ENCODE measurements around the gene KRT33A.
A peak's percentile ranks its signal among the peaks of the same experiment; 100 is the strongest.

The KRT33A gene

DNA sequence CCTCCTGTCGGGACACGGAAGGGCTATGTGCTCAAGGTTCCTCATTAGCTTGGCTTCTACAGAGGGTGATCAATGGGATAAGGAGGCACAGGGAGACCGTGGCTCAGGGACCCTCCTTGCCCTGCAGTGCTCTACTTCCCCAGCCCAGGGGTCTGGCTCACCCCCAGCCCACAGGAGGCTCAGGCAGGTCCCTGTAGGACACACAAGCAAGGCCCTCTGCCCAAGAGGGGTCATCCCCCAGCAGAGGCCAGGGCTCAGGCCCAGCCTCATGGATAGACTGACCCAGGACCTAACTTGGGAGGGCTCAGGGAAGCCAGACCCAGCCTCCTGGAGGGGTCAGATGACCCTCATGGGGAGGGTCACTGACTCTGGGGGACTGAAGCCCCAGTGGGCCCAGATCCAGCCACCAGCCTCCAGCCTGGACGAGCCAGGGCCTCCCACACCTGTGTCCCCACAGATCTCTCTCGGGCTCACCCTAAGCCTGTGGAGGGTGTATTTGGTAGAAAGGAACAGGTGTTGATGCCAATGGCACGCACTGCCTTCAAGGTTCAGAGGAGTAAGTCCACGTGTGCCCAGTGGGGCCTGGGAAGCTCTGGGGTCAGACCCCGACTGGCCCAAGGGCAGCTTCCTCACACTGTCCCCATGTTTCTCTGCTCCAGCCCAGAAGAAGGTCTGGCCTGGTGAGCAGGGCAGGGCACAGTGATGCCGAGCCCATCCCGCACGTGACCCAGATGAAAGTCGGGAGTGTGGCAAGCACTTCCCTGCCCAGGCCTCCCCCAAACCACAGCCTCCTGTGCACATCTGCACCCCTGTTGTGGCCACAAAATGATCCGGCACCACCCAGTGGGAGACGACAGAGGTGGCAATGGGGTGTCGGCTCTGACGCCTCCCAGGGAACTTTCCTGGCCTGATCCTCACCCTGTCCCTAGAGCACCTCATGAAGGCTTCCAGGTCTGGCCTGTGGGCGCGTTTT is 24.2 kb downstream of the KRT33A start:
- H3K79me1 ChIP-seq (replicated peaks; ENCODE audit: low read length, poor library complexity, severe bottlenecking): no peaks in the 10 kb centered on the region
- H2AFZ ChIP-seq (ENCODE audit: low read depth, low read length): no peak overlapping the region
- H2BK120ac ChIP-seq (ENCODE audit: low read depth, low read length): no peak overlapping the region
- no peak overlapping the region for H3K4me2 ChIP-seq (ENCODE audit: low read length, poor library complexity, severe bottlenecking)
- H3K27me3 ChIP-seq (ENCODE audit: control insufficient read depth in 1 of 2, insufficient read depth in 1 of 2, low read length in 2 of 2): no peaks in the 10 kb centered on the region
- H4K8ac ChIP-seq (ENCODE audit: low read length): no peak overlapping the region
- no peak overlapping the region for H3K23ac ChIP-seq (ENCODE audit: low read length in 2 of 2)
- peaks cover 16% of the 10 kb centered on the region for H3K4me1 ChIP-seq (ENCODE audit: control insufficient read depth, insufficient read depth, low read depth, low read length)
- no peak overlapping the region for H3K9ac ChIP-seq (ENCODE audit: low read length)
- peak overlapping the region; percentile 33 for H2AK5ac ChIP-seq (ENCODE audit: low read length, severe bottlenecking)
- no peak for DNase-seq
- H3K36me3 ChIP-seq (ENCODE audit: control insufficient read depth in 1 of 2, insufficient read depth in 2 of 2, low read depth in 1 of 2, low read length in 2 of 2): no peaks in the 10 kb centered on the region
- no peak overlapping the region for H2BK12ac ChIP-seq (ENCODE audit: low read length in 2 of 2)
- WGBS: 91% methylated on average over 18 of the region's 18 CpGs
- no peaks in the 10 kb centered on the region for H3K9me3 ChIP-seq (ENCODE audit: control insufficient read depth, low read length)
- no peak overlapping the region for H3K4me3 ChIP-seq (ENCODE audit: insufficient read depth in 1 of 2, low read depth in 1 of 2, low read length in 2 of 2)
- no peak overlapping the region for H3K18ac ChIP-seq (ENCODE audit: low read depth in 1 of 2, low read length in 2 of 2)
- H3K14ac ChIP-seq (ENCODE audit: low read length in 2 of 2): no peak overlapping the region
- no peak overlapping the region for H2BK5ac ChIP-seq (ENCODE audit: low read depth, low read length, poor library complexity, severe bottlenecking)
- H4K91ac ChIP-seq (ENCODE audit: low read length): no peak overlapping the region
- H3K4ac ChIP-seq (ENCODE audit: low read depth in 1 of 2, low read length in 2 of 2): no peak overlapping the region
- H3K27ac ChIP-seq (ENCODE audit: low read length, poor library complexity, severe bottlenecking): no peak overlapping the region
- H2BK15ac ChIP-seq (ENCODE audit: low read depth, poor library complexity, severe bottlenecking): no peak overlapping the region

- no peaks in the 10 kb centered on the region for H3K27me3 ChIP-seq (ENCODE audit: control insufficient read depth in 1 of 2, insufficient read depth in 1 of 2, low read length in 2 of 2)
- no peak overlapping the region for H3K4me2 ChIP-seq (ENCODE audit: low read length, poor library complexity, severe bottlenecking)
- no peaks in the 10 kb centered on the region for H3K36me3 ChIP-seq (ENCODE audit: control insufficient read depth in 1 of 2, insufficient read depth in 2 of 2, low read depth in 1 of 2, low read length in 2 of 2)
- H3K9me3 ChIP-seq (ENCODE audit: control insufficient read depth, low read length): no peaks in the 10 kb centered on the region
- H4K91ac ChIP-seq (ENCODE audit: low read length): no peak overlapping the region
- no peak overlapping the region for H2BK12ac ChIP-seq (ENCODE audit: low read length in 2 of 2)
- no peak for DNase-seq
- H2BK120ac ChIP-seq (ENCODE audit: low read depth, low read length): no peak overlapping the region
- H3K27ac ChIP-seq (ENCODE audit: low read length, poor library complexity, severe bottlenecking): no peak overlapping the region
- no peak overlapping the region for H3K4ac ChIP-seq (ENCODE audit: low read depth in 1 of 2, low read length in 2 of 2)
- H3K4me1 ChIP-seq (ENCODE audit: control insufficient read depth, insufficient read depth, low read depth, low read length): peaks cover 16% of the 10 kb centered on the region
- no peak overlapping the region for H3K9ac ChIP-seq (ENCODE audit: low read length)
- 88% methylated on average over 6 of the region's 6 CpGs for WGBS
- H2AFZ ChIP-seq (ENCODE audit: low read depth, low read length): no peak overlapping the region
- no peak overlapping the region for H3K23ac ChIP-seq (ENCODE audit: low read length in 2 of 2)
- no peak overlapping the region for H3K18ac ChIP-seq (ENCODE audit: low read depth in 1 of 2, low read length in 2 of 2)
- H4K8ac ChIP-seq (ENCODE audit: low read length): no peak overlapping the region
- no peak overlapping the region for H2AK5ac ChIP-seq (ENCODE audit: low read length, severe bottlenecking)
- H3K79me1 ChIP-seq (replicated peaks; ENCODE audit: low read length, poor library complexity, severe bottlenecking): no peaks in the 10 kb centered on the region
- H3K14ac ChIP-seq (ENCODE audit: low read length in 2 of 2): no peak overlapping the region
- H2BK15ac ChIP-seq (ENCODE audit: low read depth, poor library complexity, severe bottlenecking): no peak overlapping the region
- no peak overlapping the region for H3K4me3 ChIP-seq (ENCODE audit: insufficient read depth in 1 of 2, low read depth in 1 of 2, low read length in 2 of 2)
- no peak overlapping the region for H2BK5ac ChIP-seq (ENCODE audit: low read depth, low read length, poor library complexity, severe bottlenecking)
These were observed 25.0 kb downstream of the KRT33A start for GRCh38 chr17:41325611-41326010.

DNA sequence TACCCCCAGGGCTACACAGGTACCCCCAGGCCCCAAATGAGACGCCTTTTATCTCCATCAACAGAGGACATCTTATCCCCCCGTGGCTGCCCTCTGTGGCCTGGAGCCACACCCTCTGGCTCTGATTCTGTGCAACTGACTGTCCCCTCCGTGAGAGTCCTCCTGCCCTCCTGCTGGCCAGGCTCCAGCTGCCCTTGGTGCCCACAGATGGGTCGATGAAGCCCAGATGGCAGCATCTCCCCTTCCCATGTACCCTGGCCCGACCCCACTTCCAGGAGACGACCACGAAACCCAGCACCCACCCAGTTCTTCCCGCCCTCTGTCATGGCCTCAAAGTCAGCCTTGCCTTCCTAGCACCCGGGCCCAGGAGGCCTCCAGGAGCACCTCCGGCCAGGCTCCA is 25.5 kb downstream of the KRT33A start:
- H2BK120ac ChIP-seq (ENCODE audit: low read depth, low read length): no peak overlapping the region
- no peak overlapping the region for H3K14ac ChIP-seq (ENCODE audit: low read length in 2 of 2)
- no peak overlapping the region for H3K4ac ChIP-seq (ENCODE audit: low read depth in 1 of 2, low read length in 2 of 2)
- no peak overlapping the region for H3K23ac ChIP-seq (ENCODE audit: low read length in 2 of 2)
- no peak overlapping the region for H4K91ac ChIP-seq (ENCODE audit: low read length)
- H4K8ac ChIP-seq (ENCODE audit: low read length): no peak overlapping the region
- H3K4me3 ChIP-seq (ENCODE audit: insufficient read depth in 1 of 2, low read depth in 1 of 2, low read length in 2 of 2): no peak overlapping the region
- no peaks in the 10 kb centered on the region for H3K36me3 ChIP-seq (ENCODE audit: control insufficient read depth in 1 of 2, insufficient read depth in 2 of 2, low read depth in 1 of 2, low read length in 2 of 2)
- no peak overlapping the region for H3K27ac ChIP-seq (ENCODE audit: low read length, poor library complexity, severe bottlenecking)
- no peak overlapping the region for H2BK12ac ChIP-seq (ENCODE audit: low read length in 2 of 2)
- H3K4me1 ChIP-seq (ENCODE audit: control insufficient read depth, insufficient read depth, low read depth, low read length): peaks cover 16% of the 10 kb centered on the region
- no peak overlapping the region for H3K9ac ChIP-seq (ENCODE audit: low read length)
- WGBS: 89% methylated on average over 10 of the region's 10 CpGs
- no peaks in the 10 kb centered on the region for H3K27me3 ChIP-seq (ENCODE audit: control insufficient read depth in 1 of 2, insufficient read depth in 1 of 2, low read length in 2 of 2)
- H3K79me1 ChIP-seq (replicated peaks; ENCODE audit: low read length, poor library complexity, severe bottlenecking): no peaks in the 10 kb centered on the region
- H3K18ac ChIP-seq (ENCODE audit: low read depth in 1 of 2, low read length in 2 of 2): no peak overlapping the region
- no peak overlapping the region for H2AFZ ChIP-seq (ENCODE audit: low read depth, low read length)
- H2BK5ac ChIP-seq (ENCODE audit: low read depth, low read length, poor library complexity, severe bottlenecking): no peak overlapping the region
- no peak overlapping the region for H2BK15ac ChIP-seq (ENCODE audit: low read depth, poor library complexity, severe bottlenecking)
- peak overlapping the region; percentile 13 for H2AK5ac ChIP-seq (ENCODE audit: low read length, severe bottlenecking)
- DNase-seq: no peak
- no peaks in the 10 kb centered on the region for H3K9me3 ChIP-seq (ENCODE audit: control insufficient read depth, low read length)
- H3K4me2 ChIP-seq (ENCODE audit: low read length, poor library complexity, severe bottlenecking): no peak overlapping the region

DNA sequence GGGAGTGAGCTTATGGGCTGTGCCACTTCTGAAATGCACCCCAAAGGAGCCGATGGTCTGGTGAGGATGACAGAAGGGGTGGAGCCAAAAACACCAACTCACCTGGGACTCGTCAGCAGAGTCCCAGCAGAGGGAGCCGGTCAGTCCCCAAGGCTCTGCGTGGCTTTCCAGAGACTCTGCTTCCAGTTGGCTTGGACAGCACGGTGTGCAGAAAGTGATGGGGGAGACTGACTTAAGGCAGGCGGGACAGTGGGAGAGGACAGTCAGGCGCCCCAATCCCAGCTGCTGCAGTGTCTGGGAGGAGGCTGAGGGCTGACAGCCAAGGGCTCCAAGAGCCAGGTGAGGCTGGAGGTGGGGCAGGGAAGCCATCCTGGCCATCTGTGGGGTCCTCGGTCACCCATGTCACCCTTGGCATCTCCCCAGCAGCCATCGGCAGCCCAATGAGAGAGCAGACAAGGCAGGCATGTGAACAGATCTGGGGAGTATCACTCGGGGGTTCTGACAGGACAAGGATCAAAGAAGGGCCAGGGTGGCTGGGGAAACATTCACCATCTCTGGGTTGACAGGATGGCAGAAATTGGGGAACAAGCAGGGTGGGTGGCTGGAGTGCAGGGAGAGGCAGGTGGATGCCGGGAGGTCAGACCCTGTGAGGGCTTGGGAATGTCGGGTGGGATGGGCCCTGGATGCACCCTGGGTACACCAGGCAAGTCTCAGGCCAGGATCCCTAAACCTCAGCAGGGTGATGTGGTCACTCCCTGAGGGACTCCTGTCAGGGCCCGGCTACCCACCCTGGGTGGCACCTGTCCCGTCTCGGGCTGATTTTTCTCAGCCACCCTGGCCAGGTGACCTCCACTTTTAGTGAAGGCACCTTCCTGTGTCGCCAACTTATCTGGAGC is 26.2 kb downstream of the KRT33A start:
- WGBS: 76% methylated on average over 16 of the region's 16 CpGs
- Histone ChIP-seq H3K18ac (ENCODE audit: low read depth in 1 of 2, low read length in 2 of 2) (no peak overlapping the region), H3K79me1 (replicated peaks; ENCODE audit: low read length, poor library complexity, severe bottlenecking) (no peaks in the 10 kb centered on the region), H2BK15ac (ENCODE audit: low read depth, poor library complexity, severe bottlenecking) (no peak overlapping the region), H2BK12ac (ENCODE audit: low read length in 2 of 2) (no peak overlapping the region), H3K4me2 (ENCODE audit: low read length, poor library complexity, severe bottlenecking) (no peak overlapping the region), H3K14ac (ENCODE audit: low read length in 2 of 2) (no peak overlapping the region), H3K23ac (ENCODE audit: low read length in 2 of 2) (no peak overlapping the region), H3K4me1 (ENCODE audit: control insufficient read depth, insufficient read depth, low read depth, low read length) (peaks cover 15% of the 10 kb centered on the region), H3K4ac (ENCODE audit: low read depth in 1 of 2, low read length in 2 of 2) (no peak overlapping the region), H3K27ac (ENCODE audit: low read length, poor library complexity, severe bottlenecking) (no peak overlapping the region), H3K27me3 (ENCODE audit: control insufficient read depth in 1 of 2, insufficient read depth in 1 of 2, low read length in 2 of 2) (no peaks in the 10 kb centered on the region), H3K9ac (ENCODE audit: low read length) (no peak overlapping the region), H2BK5ac (ENCODE audit: low read depth, low read length, poor library complexity, severe bottlenecking) (no peak overlapping the region), H2AFZ (ENCODE audit: low read depth, low read length) (no peak overlapping the region), H4K8ac (ENCODE audit: low read length) (no peak overlapping the region), H3K36me3 (ENCODE audit: control insufficient read depth in 1 of 2, insufficient read depth in 2 of 2, low read depth in 1 of 2, low read length in 2 of 2) (no peaks in the 10 kb centered on the region), H2AK5ac (ENCODE audit: low read length, severe bottlenecking) (peak overlapping the region; percentile 13), H4K91ac (ENCODE audit: low read length) (no peak overlapping the region), H3K9me3 (ENCODE audit: control insufficient read depth, low read length) (peaks cover 5% of the 10 kb centered on the region), H3K4me3 (ENCODE audit: insufficient read depth in 1 of 2, low read depth in 1 of 2, low read length in 2 of 2) (no peak overlapping the region), H2BK120ac (ENCODE audit: low read depth, low read length) (no peak overlapping the region)
- DNase-seq: no peak

Measured in mesenchymal stem cell (in vitro differentiated cells and primary cell).